Neural progenitor cell (in vitro differentiated cells): ENCODE data around the gene EDRF1.

ENCODE experiments used
- EZH2 ChIP-seq: fragments of 200-600 bp; sonication (generic); IDR thresholded peaks from 2 replicates; pipeline ENCODE4 v1.6.1; 2017; ENCODE audit warnings: antibody characterized with exemption, mild to moderate bottlenecking, moderate library complexity
- TF ChIP-seq, protein P1 (sequence below): fragments of 200-600 bp; sonication (generic); IDR thresholded peaks from 2 replicates; pipeline ENCODE4 v1.5.1; 2017; ENCODE audit warnings: antibody characterized with exemption, mild to moderate bottlenecking

DNA sequence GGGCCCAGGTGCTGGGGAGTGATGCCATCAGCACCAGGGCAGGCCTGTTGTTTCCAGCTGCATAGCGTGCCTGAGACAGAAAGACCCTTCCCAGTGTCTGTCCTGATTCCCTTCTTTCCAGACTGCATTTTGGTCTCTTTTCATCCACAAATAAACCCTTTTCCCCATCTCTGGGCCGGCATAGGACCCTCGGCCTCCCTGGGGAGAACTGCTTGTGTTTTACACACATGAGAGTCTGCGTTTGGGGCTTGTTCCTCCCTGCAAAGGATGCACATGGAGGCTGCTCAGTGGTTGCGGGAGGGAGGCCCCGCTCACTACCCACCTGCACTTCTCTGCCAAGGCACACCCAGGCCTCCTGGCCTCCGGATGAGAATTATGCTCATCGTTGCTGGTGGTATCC, 61.9 kb downstream of the EDRF1 start:
- no peak for TF ChIP-seq EZH2
- TF ChIP-seq, protein P1, sequence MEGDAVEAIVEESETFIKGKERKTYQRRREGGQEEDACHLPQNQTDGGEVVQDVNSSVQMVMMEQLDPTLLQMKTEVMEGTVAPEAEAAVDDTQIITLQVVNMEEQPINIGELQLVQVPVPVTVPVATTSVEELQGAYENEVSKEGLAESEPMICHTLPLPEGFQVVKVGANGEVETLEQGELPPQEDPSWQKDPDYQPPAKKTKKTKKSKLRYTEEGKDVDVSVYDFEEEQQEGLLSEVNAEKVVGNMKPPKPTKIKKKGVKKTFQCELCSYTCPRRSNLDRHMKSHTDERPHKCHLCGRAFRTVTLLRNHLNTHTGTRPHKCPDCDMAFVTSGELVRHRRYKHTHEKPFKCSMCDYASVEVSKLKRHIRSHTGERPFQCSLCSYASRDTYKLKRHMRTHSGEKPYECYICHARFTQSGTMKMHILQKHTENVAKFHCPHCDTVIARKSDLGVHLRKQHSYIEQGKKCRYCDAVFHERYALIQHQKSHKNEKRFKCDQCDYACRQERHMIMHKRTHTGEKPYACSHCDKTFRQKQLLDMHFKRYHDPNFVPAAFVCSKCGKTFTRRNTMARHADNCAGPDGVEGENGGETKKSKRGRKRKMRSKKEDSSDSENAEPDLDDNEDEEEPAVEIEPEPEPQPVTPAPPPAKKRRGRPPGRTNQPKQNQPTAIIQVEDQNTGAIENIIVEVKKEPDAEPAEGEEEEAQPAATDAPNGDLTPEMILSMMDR, result no peak
